22Rv1 (cell line): ENCODE results near the gene CD163.
A peak's percentile ranks its signal among the peaks of the same experiment; 100 is the strongest.
"Not testable (repeated sequence)": the region's sequence is repeated elsewhere in the genome, so short reads cannot be mapped to it uniquely, and the experiment has no call there.

Experiments used
- H3K27ac ChIP-seq: fragments of 450-650 bp; 2 replicates; pipeline ENCODE4 v1.5.1; 2017
- CTCF ChIP-seq: fragments of 450-650 bp; IDR thresholded peaks from 2 replicates; pipeline ENCODE4 v1.5.1; 2017; ENCODE audit warnings: mild to moderate bottlenecking
- ZFX ChIP-seq: fragments of 450-650 bp; IDR thresholded peaks from 2 replicates; pipeline ENCODE4 v1.6.1; 2017; ENCODE audit warnings: antibody characterized with exemption, borderline replicate concordance

Gene CD163

GRCh38 chr12:7439579-7440505 lies 63.7 kb downstream of the CD163 start:
- TF ChIP-seq ZFX (no peak), CTCF (peak; percentile 44)
- peak overlapping the region; percentile 61 for H3K27ac ChIP-seq

GRCh38 chr12:7438291-7438995 lies 65.1 kb downstream of the CD163 start:
- not testable (repeated sequence) for H3K27ac ChIP-seq

- not testable (repeated sequence) for H3K27ac ChIP-seq
Measured at GRCh38 chr12:7437494-7437893, 66.1 kb downstream of the CD163 start.

- H3K27ac ChIP-seq, result no peak overlapping the region
- no peak for TF ChIP-seq ZFX
Measured at GRCh38 chr12:7434670-7435069, 68.9 kb downstream of the CD163 start.

- H3K27ac ChIP-seq, result no peak overlapping the region
- TF ChIP-seq CTCF, result no peak
- no peak for TF ChIP-seq ZFX
Measured at GRCh38 chr12:7433276-7433822, 70.2 kb downstream of the CD163 start.

GRCh38 chr12:7431993-7432685 lies 71.4 kb downstream of the CD163 start:
- no peak overlapping the region for H3K27ac ChIP-seq
- TF ChIP-seq CTCF, result no peak
- no peak for TF ChIP-seq ZFX
